Mucosa of descending colon (tissue), 3 donors: Measurements from ENCODE around the gene OGFOD2. TPM values are rescaled to one million over a fixed set of nuclear protein-coding genes. Genes with fewer than 3 reads are reported as not detected.

Experiments
- ATAC-seq: fragments of 200-7000 bp; cut with Tn5 transposase; one replicate; pipeline ENCODE4 v1.9.1; 2020; ENCODE audit warnings: mild to moderate bottlenecking, moderate library complexity
- DNase-seq, 3 donors: peaks; one replicate each; pipeline ENCODE4 v3.0.0-alpha.2; 2020
- H3K36me3 ChIP-seq: fragments of 200-600 bp; one replicate; pipeline ENCODE4 v1.8.0; 2021; ENCODE audit warnings: low read depth, mild to moderate bottlenecking
- H3K4me1 ChIP-seq: fragments of 200-600 bp; one replicate; pipeline ENCODE4 v1.8.0; 2021; ENCODE audit warnings: low read depth, mild to moderate bottlenecking
- H3K4me3 ChIP-seq: fragments of 200-600 bp; one replicate; pipeline ENCODE4 v1.8.0; 2021; ENCODE audit warnings: mild to moderate bottlenecking
- H3K9me3 ChIP-seq: fragments of 200-600 bp; one replicate; pipeline ENCODE4 v1.8.0; 2021; ENCODE audit warnings: mild to moderate bottlenecking
- CTCF ChIP-seq: fragments of 200-600 bp; IDR thresholded peaks from one replicate; pipeline ENCODE4 v1.8.0; 2022; ENCODE audit warnings: antibody characterized with exemption, mild to moderate bottlenecking
- intact Hi-C, 2 donors: fragments of 100-400 bp; cut with DNase I in 1 of 2; cut with micrococcal nuclease in 1 of 2; formaldehyde crosslinking; loops; one replicate each; pipeline versions ENCODE4 v1.11.0 to v1.11.1; 2022; cut with DNase I, micrococcal nuclease
- total RNA-seq, 3 donors: library from RNA; stranded (reverse); fragmentation: NEBNext Ultra II Directional in 2 of 3; extraction: Animal tissue kit (Norgen Biotek cat#: 25700) in 2 of 3; gene quantifications; one replicate each; pipeline versions ENCODE4 v1.2.1 to v1.2.4, GENCODE V29; 2021 to 2023
- donor health status: DM: no; HTN: no; CAD: no; lungs with moderate emphysema.
- donor health status: DM: no; HTN: no; CAD: no.
- donor health status: DM: no; HTN: yes; CAD: no.

The OGFOD2 gene
- total RNA-seq, 3 donors from 2014 or later, result 17.0 to 25.0 (median 23.7) TPM

GRCh38 chr12:122961531-122962329, 13.3 kb upstream of the OGFOD2 start:
- Histone ChIP-seq H3K36me3 (no peaks in the 10 kb centered on the region), H3K4me1 (peaks cover 25% of the 10 kb centered on the region), H3K4me3 (no peak overlapping the region), H3K9me3 (no peaks in the 10 kb centered on the region)
- TF ChIP-seq CTCF, result no peak
- DNase-seq, result peak in 2 of 3 donors; percentile 50 to 88
- intact Hi-C loops, result no loop called here
- ATAC-seq, result peak; percentile 66

DNA sequence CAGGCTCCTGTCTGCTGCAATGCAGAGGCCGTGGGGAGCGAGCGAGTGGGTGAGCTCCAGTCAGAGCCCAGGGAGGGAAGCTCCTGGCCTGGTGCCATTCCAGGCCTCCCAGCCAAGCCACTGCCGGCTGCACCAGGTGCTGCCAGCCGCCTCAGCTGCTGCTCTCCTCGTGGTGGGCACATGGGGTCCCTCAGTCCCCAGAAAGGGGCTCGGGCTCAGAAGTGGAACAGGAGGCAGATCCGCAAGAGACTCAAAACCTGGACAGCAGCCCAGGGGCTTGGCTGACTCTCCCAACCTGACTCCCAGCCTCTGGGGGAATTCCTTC, 11.1 kb upstream of the OGFOD2 start:
- intact Hi-C loops, result no loop called here
- DNase-seq, result peak in 2 of 3 donors; percentile 41 to 54
- no peak for TF ChIP-seq CTCF
- H3K9me3 ChIP-seq, result no peaks in the 10 kb centered on the region
- H3K4me1 ChIP-seq, result peaks cover 30% of the 10 kb centered on the region
- H3K4me3 ChIP-seq, result no peak overlapping the region
- ATAC-seq, result no peak
- no peaks in the 10 kb centered on the region for H3K36me3 ChIP-seq

DNA sequence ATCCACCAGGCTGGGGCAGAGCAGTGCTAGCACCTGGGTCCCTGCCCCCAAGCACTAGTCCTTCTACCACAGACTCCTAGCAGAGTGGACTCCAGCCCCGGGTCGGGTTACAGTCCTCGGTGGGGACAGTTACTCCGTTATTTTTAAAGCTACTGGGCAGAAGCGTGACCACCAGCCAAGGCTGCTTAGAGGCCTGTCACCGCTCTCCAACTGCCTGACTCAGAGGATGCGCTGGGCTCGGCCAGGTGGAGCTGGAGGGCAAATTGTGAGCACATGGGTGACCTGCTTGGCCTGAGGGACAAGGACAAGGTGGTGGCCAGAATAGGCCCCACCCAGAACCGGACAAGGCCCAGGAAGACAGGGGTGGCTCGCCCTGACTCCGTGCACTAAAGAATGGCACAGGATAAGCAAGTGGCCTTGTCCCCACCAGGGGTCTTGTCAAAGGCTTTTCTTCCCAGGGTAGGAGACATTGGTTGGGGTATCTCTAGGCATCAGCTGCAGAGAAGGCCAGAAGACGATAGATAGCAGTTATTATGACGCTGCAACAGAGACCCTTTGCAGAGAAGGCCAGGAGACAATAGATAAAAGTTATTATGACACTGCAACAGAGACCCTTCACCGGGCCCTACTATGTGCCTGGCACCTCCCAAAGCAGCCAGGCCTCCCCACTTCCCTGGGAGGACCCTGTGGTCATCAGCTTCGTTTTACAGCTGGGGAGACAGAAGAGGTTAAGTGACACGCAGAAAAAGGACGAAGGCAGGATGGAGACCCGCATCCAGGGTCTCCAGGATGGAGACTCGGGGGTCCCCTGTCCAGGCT, 10.4 kb upstream of the OGFOD2 start:
- no peak overlapping the region for H3K4me3 ChIP-seq
- peaks cover 32% of the 10 kb centered on the region for H3K4me1 ChIP-seq
- no peaks in the 10 kb centered on the region for H3K9me3 ChIP-seq
- intact Hi-C loops, result no loop called here
- peak in 2 of 3 donors; percentile 39 to 46 for DNase-seq
- TF ChIP-seq CTCF, result no peak
- H3K36me3 ChIP-seq, result no peaks in the 10 kb centered on the region
- no peak for ATAC-seq

DNA sequence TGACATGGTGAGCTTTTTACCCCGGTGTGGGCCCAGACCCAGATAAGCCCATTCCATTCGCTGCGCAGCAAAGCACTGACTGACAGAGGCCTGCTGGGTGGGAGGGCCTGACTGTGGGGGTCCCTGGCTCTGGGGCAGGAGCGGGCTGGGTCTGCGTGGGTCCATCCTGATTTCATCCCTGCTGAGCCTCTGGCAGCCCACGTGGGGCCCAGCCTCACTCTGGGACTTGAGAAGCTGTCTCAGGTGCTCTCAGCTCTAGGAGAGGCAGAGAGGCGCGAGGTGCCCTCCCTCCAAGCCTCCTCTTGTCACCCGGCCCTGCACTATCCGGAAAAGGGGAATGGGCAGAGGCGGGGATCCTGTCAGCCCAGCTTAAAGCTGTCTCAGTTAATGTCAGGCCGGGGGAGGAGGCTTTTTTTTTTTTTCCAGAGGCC, 9.7 kb upstream of the OGFOD2 start:
- H3K9me3 ChIP-seq, result no peaks in the 10 kb centered on the region
- H3K4me1 ChIP-seq, result peaks cover 36% of the 10 kb centered on the region
- no peak for TF ChIP-seq CTCF
- DNase-seq, result peak in 1 of 3 donors; percentile 55
- H3K36me3 ChIP-seq, result no peaks in the 10 kb centered on the region
- no peak for ATAC-seq
- intact Hi-C loops, result no loop called here
- no peak overlapping the region for H3K4me3 ChIP-seq

DNA sequence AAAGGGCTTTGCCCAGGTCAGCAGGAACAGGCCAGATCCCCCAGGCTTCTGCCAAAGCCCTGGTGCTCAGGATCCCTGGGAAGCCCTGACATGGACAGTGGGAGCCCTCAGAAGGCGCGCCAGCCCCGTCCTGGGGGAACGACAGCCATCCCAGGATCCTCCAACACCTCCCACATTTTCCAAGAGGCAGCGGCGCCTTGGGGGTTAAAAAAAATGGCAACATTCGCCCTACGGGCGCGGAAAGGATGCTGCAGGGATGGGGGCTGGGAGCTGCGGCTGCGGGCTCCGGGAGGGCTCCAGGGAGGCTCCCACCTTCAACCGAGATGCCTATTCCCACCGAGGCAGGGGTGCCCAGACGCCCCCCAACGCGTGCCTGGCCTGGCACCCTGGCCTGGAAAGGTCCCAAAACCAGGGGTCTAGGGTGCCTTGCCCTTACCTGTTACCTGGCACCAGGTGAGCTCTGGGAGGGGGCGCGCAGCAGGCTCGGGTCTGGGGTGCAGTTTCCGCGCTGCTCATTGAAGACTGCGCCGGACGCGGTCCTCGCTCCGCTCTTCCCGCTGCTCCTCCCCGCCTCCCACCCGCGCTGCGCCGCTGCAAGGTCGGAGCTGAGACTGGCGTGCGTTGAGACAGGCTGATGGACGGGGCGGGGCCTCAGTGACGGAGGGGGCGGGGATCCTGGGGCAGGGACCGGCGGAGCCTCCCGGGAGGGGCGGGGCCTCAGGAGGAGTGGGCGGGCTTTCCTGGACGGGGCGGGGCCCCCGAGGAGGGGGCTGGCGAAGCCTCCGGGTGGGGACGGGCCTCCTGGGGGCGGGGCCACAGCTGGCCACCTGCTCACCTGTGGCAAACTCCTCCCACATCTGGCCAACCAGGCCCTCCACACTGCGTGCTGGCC, 8.9 kb upstream of the OGFOD2 start, which contains the start of gene ABCB9:
ABCB9 (minus strand) TSS at position 613 of the 892 bp plus-strand sequence. CDS start 6,228 bp downstream, outside the sequence.
- peak; percentile 97 to 99 (median 98) for DNase-seq
- no peaks in the 10 kb centered on the region for H3K9me3 ChIP-seq
- ATAC-seq, result peak; percentile 94
- H3K36me3 ChIP-seq, result no peaks in the 10 kb centered on the region
- H3K4me3 ChIP-seq, result no peak within 1 kb of the TSS
- intact Hi-C loops, result no loop called here
- H3K4me1 ChIP-seq, result peaks cover 35% of the 10 kb centered on the region
- no peak for TF ChIP-seq CTCF
